Endodermal cell (in vitro differentiated cells): ENCODE measurements around the gene ZNRF2. TPM values are rescaled to one million over a fixed set of nuclear protein-coding genes. Genes with fewer than 3 reads are reported as not detected.

ENCODE experiments used
- DNase-seq: peaks from one replicate; pipeline ENCODE4 v3.0.0-alpha.2; 2017
- H3K27ac ChIP-seq: 2 replicates; pipeline ENCODE4 v1.5.1; 2013; ENCODE audit warnings: mild to moderate bottlenecking, low read depth, low read length, moderate library complexity
- H3K27me3 ChIP-seq: 2 replicates; pipeline ENCODE4 v1.6.1; 2013; ENCODE audit warnings: mild to moderate bottlenecking, low read length, moderate library complexity; ENCODE audit not compliant: insufficient read depth, control insufficient read depth, poor library complexity, severe bottlenecking
- H3K36me3 ChIP-seq: 2 replicates; pipeline ENCODE4 v1.7.0; 2013; ENCODE audit warnings: mild to moderate bottlenecking, low read length, moderate library complexity; ENCODE audit not compliant: control insufficient read depth, insufficient read depth
- H3K4me1 ChIP-seq: one replicate; pipeline ENCODE4 v1.7.0; 2013; ENCODE audit warnings: low read length; ENCODE audit not compliant: control insufficient read depth, insufficient read depth
- H3K4me3 ChIP-seq: 2 replicates; pipeline ENCODE4 v1.5.1; 2013; ENCODE audit warnings: mild to moderate bottlenecking, low read length, moderate library complexity
- H3K9ac ChIP-seq: 2 replicates; pipeline ENCODE4 v1.6.1; 2013; ENCODE audit warnings: mild to moderate bottlenecking, low read length, moderate library complexity; ENCODE audit not compliant: poor library complexity, severe bottlenecking; ENCODE audit errors: extremely low read depth
- H3K9me3 ChIP-seq: 2 replicates; pipeline ENCODE4 v1.6.1; 2013; ENCODE audit warnings: mild to moderate bottlenecking, low read length, moderate library complexity; ENCODE audit not compliant: control insufficient read depth
- H3K27ac Mint-ChIP-seq: 2 replicates; pipeline ENCODE4 v1.8.0; 2020; ENCODE audit warnings: mixed read lengths
- H3K27me3 Mint-ChIP-seq: 2 replicates; pipeline ENCODE4 v1.8.0; 2021; ENCODE audit warnings: mild to moderate bottlenecking, mixed read lengths; ENCODE audit not compliant: insufficient read depth
- H3K36me3 Mint-ChIP-seq: 2 replicates; pipeline ENCODE4 v1.8.0; 2020; ENCODE audit warnings: low read depth, mixed read lengths
- H3K4me1 Mint-ChIP-seq: 2 replicates; pipeline ENCODE4 v1.8.0; 2020; ENCODE audit warnings: mixed read lengths
- H3K4me3 Mint-ChIP-seq: 2 replicates; pipeline ENCODE4 v1.8.0; 2020; ENCODE audit warnings: mild to moderate bottlenecking, moderate library complexity, mixed read lengths
- H3K9me3 Mint-ChIP-seq: 2 replicates; pipeline ENCODE4 v1.8.0; 2020; ENCODE audit warnings: mild to moderate bottlenecking, mixed read lengths
- CTCF ChIP-seq: fragments of 200-600 bp; sonication (generic); conservative IDR thresholded peaks from 2 replicates; pipeline ENCODE4 v1.5.0; 2021; ENCODE audit warnings: antibody characterized with exemption, mild to moderate bottlenecking
- WGBS, 2 experiments: methylation state at CpG; one replicate each; pipeline versions ENCODE4 v1.1.5 to v1.1.7; 2013; ENCODE audit warnings: missing lambda C conversion rate in 2 of 2, mixed read lengths in 1 of 2; ENCODE audit not compliant: insufficient coverage in 1 of 2, insufficient read length in 1 of 2; 5-methylcytosine and 5-hydroxymethylcytosine counted together
- total RNA-seq, 2 donors: library from RNA; stranded (reverse); fragmentation: NEBNext Ultra II Directional in 1 of 2; extraction: Animal tissue kit (Norgen Biotek cat#: 25700) in 1 of 2; gene quantifications; 2 replicates in 1 of 2; 3 replicates in 1 of 2; pipeline ENCODE4 v1.2.1, GENCODE V29; 2021

The ZNRF2 gene
- total RNA-seq, 2 donors from 2014 or later = 15.5 to 20.9 TPM

GRCh38 chr7:30369879-30370278 is 85.5 kb downstream of the ZNRF2 start:
- Mint-ChIP-seq H3K27me3 (no peaks in the 10 kb centered on the region), H3K27ac (no peak overlapping the region), H3K4me3 (no peak overlapping the region), H3K9me3 (no peaks in the 10 kb centered on the region), H3K36me3 (peaks cover 5% of the 10 kb centered on the region), H3K4me1 (peaks cover 4% of the 10 kb centered on the region)
- no peak overlapping the region for H3K4me3 ChIP-seq
- H3K4me1 ChIP-seq = no peaks in the 10 kb centered on the region
- no peak for DNase-seq
- TF ChIP-seq CTCF = no peak
- no peak overlapping the region for H3K27ac ChIP-seq
- no peaks in the 10 kb centered on the region for H3K36me3 ChIP-seq
- H3K27me3 ChIP-seq = no peaks in the 10 kb centered on the region
- H3K9me3 ChIP-seq = no peaks in the 10 kb centered on the region
- H3K9ac ChIP-seq = no peak overlapping the region

DNA sequence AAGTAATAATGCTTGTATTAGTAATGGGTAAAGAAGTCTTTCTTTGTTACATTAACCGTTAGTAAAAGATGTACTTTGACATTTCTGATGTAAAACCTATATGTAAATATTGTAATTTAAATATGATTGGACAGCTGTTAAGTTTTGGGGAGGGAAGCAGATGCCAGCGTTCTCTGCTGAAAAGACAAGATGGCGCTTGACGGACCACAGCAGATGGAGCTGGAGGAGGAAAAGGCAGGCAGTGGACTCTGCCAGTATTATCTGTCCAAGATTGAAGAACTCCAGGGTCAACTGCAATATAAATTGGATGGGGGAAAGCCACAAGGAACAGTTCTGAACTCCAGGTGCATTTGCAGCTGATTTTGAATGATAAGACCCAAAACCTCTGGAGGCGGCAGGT is 86.9 kb downstream of the ZNRF2 start:
- Mint-ChIP-seq H3K36me3 (peaks cover 5% of the 10 kb centered on the region), H3K4me1 (peaks cover 4% of the 10 kb centered on the region), H3K9me3 (no peaks in the 10 kb centered on the region), H3K27ac (no peak overlapping the region), H3K27me3 (no peaks in the 10 kb centered on the region), H3K4me3 (no peak overlapping the region)
- Histone ChIP-seq H3K27me3 (no peaks in the 10 kb centered on the region), H3K9me3 (no peaks in the 10 kb centered on the region), H3K9ac (no peak overlapping the region), H3K27ac (no peak overlapping the region), H3K4me3 (no peak overlapping the region), H3K36me3 (no peaks in the 10 kb centered on the region), H3K4me1 (no peaks in the 10 kb centered on the region)
- no peak for DNase-seq
- 92 to 95% methylated on average over 5 of the region's 5 CpGs for WGBS, 2 experiments
- no peak for TF ChIP-seq CTCF

GRCh38 chr7:30378275-30378674 is 93.9 kb downstream of the ZNRF2 start:
- Mint-ChIP-seq H3K4me3 (no peak overlapping the region), H3K27ac (no peak overlapping the region), H3K4me1 (no peaks in the 10 kb centered on the region), H3K36me3 (no peaks in the 10 kb centered on the region), H3K9me3 (peaks cover 23% of the 10 kb centered on the region), H3K27me3 (no peaks in the 10 kb centered on the region)
- Histone ChIP-seq H3K9ac (no peak overlapping the region), H3K27me3 (no peaks in the 10 kb centered on the region), H3K36me3 (no peaks in the 10 kb centered on the region), H3K27ac (no peak overlapping the region), H3K9me3 (peaks cover 5% of the 10 kb centered on the region), H3K4me1 (no peaks in the 10 kb centered on the region), H3K4me3 (no peak overlapping the region)
- no peak for TF ChIP-seq CTCF
- WGBS, 2 experiments = 91% methylated on average over 1 of the region's 1 CpG; no CpG with 5 or more reads in 1 of the 2 experiments
- no peak for DNase-seq
